Mesothelial cell of epicardium (in vitro differentiated cells): ENCODE results near the gene HPS5. TPM values are rescaled to one million over a fixed set of nuclear protein-coding genes. Genes with fewer than 3 reads are reported as not detected.

Experiments used
- DNase-seq, 2 experiments: peaks; one replicate each; pipeline ENCODE4 v3.0.0; 2021; ENCODE audit warnings: low spot score in 2 of 2; ENCODE audit not compliant: unreplicated experiment in 2 of 2
- H3K27ac Mint-ChIP-seq: 2 replicates; pipeline ENCODE4 v1.8.0; 2021; ENCODE audit warnings: mixed read lengths
- H3K27me3 Mint-ChIP-seq: 2 replicates; pipeline ENCODE4 v1.8.0; 2021; ENCODE audit warnings: low read depth, mixed read lengths
- H3K36me3 Mint-ChIP-seq: 2 replicates; pipeline ENCODE4 v1.8.0; 2021; ENCODE audit warnings: mixed read lengths
- H3K4me1 Mint-ChIP-seq: 2 replicates; pipeline ENCODE4 v1.8.0; 2021; ENCODE audit warnings: mixed read lengths
- H3K4me3 Mint-ChIP-seq: 2 replicates; pipeline ENCODE4 v1.8.0; 2021; ENCODE audit warnings: mild to moderate bottlenecking, moderate library complexity, mixed read lengths
- H3K9me3 Mint-ChIP-seq: 2 replicates; pipeline ENCODE4 v1.8.0; 2021; ENCODE audit warnings: mixed read lengths
- CTCF ChIP-seq: fragments of 200-600 bp; sonication (generic); IDR thresholded peaks from one replicate; pipeline ENCODE4 v1.5.0; 2021; ENCODE audit warnings: antibody characterized with exemption; ENCODE audit not compliant: unreplicated experiment
- total RNA-seq: library from RNA; stranded (reverse); gene quantifications from 3 replicates; pipeline ENCODE4 v1.2.1, GENCODE V29; 2021

Gene HPS5
- total RNA-seq: 19.6 to 21.5 TPM (median 21.4 TPM) in 3 replicates

- Mint-ChIP-seq H3K9me3 (no peaks in the 10 kb centered on the region), H3K36me3 (peaks cover 8% of the 10 kb centered on the region), H3K4me1 (peaks cover 58% of the 10 kb centered on the region), H3K4me3 (peak within 1 kb of the TSS; percentile 91), H3K27me3 (no peaks in the 10 kb centered on the region), H3K27ac (peak within 1 kb of the TSS; percentile 100)
- peak; percentile 92 to 93 for DNase-seq
- TF ChIP-seq CTCF: no peak
These were observed at the start of gene HPS5, which contains the start of gene GTF2H1 for GRCh38 chr11:18321969-18322711. Gene HPS5, minus strand, starts transcription at chr11:18322140. Its CDS starts 4,282 bp downstream, at chr11:18317858. Gene GTF2H1, plus strand, starts transcription at chr11:18322567. Its CDS starts 10,508 bp downstream, at chr11:18333075.

GRCh38 chr11:18371279-18371678 lies 49.3 kb upstream of the HPS5 start:
- Mint-ChIP-seq H3K4me1 (peaks cover 2% of the 10 kb centered on the region), H3K4me3 (no peak overlapping the region), H3K36me3 (peaks cover 5% of the 10 kb centered on the region), H3K9me3 (no peaks in the 10 kb centered on the region), H3K27ac (no peak overlapping the region), H3K27me3 (no peaks in the 10 kb centered on the region)
- no peak for TF ChIP-seq CTCF
- DNase-seq: no peak

- H3K4me3 Mint-ChIP-seq: no peak overlapping the region
- no peak for DNase-seq
- H3K36me3 Mint-ChIP-seq: peaks cover 14% of the 10 kb centered on the region
- H3K9me3 Mint-ChIP-seq: no peaks in the 10 kb centered on the region
- H3K4me1 Mint-ChIP-seq: no peaks in the 10 kb centered on the region
- no peak overlapping the region for H3K27ac Mint-ChIP-seq
- no peak for TF ChIP-seq CTCF
- no peaks in the 10 kb centered on the region for H3K27me3 Mint-ChIP-seq
These were observed 47.5 kb upstream of the HPS5 start for GRCh38 chr11:18369398-18369797.

GRCh38 chr11:18368221-18368620 lies 46.3 kb upstream of the HPS5 start:
- no peak overlapping the region for H3K27ac Mint-ChIP-seq
- H3K4me3 Mint-ChIP-seq: no peak overlapping the region
- no peaks in the 10 kb centered on the region for H3K4me1 Mint-ChIP-seq
- no peak for TF ChIP-seq CTCF
- peaks cover 21% of the 10 kb centered on the region for H3K36me3 Mint-ChIP-seq
- no peak for DNase-seq
- H3K27me3 Mint-ChIP-seq: no peaks in the 10 kb centered on the region
- H3K9me3 Mint-ChIP-seq: no peaks in the 10 kb centered on the region

- H3K27ac Mint-ChIP-seq: no peak overlapping the region
- H3K9me3 Mint-ChIP-seq: no peaks in the 10 kb centered on the region
- H3K36me3 Mint-ChIP-seq: peaks cover 21% of the 10 kb centered on the region
- no peak overlapping the region for H3K4me3 Mint-ChIP-seq
- no peak for TF ChIP-seq CTCF
- H3K4me1 Mint-ChIP-seq: no peaks in the 10 kb centered on the region
- no peaks in the 10 kb centered on the region for H3K27me3 Mint-ChIP-seq
- DNase-seq: no peak
These were observed 45.5 kb upstream of the HPS5 start for GRCh38 chr11:18367431-18367830.
